ENCODE measurements around the gene XIRP1.

The XIRP1 gene

DNA sequence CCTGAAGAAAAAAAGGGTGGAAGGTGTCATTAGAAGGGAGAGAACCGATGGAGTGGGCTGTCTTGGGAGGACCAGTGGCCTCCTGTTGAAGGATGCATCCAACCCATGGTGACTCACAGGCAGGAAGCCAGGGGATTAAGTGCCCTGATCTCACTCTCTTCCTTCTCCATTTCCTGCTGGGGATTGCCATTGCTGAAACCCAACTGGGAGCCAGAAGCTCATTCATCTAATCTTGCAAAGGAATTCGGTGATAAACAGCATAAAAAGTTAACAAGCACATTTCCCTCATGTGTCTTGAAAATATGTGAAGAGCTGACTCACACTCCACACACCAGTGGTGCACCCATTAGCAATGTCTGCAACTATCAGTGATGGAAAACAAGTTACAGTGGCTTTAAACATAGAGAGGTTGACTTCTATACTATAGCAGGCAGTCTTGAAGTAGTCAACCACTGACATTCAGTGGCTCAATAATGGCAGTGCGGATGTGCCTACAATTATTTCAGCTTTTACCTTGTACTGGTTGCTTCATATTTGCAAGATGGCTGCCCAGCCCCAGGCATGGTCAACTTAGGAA is 26.2 kb downstream of the XIRP1 start:
- DNase-seq: no peak

DNA sequence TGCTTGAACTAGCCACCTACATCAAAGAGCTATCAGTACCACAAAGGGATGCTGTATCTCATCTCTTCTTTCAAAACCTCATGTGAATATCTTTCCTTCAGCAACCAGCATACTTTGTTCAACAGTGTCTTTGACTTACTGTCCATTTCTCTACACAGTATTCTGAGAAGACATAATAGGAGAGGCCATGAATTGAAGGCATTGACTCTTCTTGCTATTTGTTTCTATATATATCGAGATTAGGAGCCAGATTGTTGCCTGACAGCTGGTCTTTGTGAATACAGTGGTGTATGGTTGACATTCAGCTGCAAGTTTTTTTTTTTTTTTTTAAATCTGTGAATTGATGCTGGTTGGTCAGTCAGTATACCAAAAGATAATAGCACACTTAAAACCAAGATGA is 26.9 kb downstream of the XIRP1 start:
- no peak for DNase-seq

GRCh38 chr3:39164414-39164813 is 28.0 kb downstream of the XIRP1 start:
- no peak for DNase-seq

- no peak for DNase-seq
Measured at GRCh38 chr3:39158148-39158715, 34.2 kb downstream of the XIRP1 start.

DNA sequence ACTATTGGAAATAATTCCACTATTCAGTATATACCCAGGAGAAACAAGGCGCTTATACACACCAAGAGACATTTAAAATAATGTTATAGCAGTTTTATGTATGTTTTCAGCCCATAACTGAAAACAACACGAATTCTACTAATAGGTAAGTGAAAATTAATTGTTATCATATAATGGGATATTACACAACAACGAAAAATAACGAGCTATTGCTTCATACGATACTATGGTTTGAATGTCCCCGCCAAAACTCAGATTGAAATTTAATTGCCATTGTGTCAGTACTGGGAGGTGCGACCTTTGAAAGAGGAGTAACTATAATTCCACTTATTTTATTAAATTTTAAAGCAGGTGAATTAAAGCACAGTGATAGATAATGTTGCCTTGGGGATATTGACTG is 35.0 kb downstream of the XIRP1 start:
- no peak for DNase-seq

- DNase-seq: no peak
Measured at GRCh38 chr3:39156421-39156820, 36.0 kb downstream of the XIRP1 start.

DNA sequence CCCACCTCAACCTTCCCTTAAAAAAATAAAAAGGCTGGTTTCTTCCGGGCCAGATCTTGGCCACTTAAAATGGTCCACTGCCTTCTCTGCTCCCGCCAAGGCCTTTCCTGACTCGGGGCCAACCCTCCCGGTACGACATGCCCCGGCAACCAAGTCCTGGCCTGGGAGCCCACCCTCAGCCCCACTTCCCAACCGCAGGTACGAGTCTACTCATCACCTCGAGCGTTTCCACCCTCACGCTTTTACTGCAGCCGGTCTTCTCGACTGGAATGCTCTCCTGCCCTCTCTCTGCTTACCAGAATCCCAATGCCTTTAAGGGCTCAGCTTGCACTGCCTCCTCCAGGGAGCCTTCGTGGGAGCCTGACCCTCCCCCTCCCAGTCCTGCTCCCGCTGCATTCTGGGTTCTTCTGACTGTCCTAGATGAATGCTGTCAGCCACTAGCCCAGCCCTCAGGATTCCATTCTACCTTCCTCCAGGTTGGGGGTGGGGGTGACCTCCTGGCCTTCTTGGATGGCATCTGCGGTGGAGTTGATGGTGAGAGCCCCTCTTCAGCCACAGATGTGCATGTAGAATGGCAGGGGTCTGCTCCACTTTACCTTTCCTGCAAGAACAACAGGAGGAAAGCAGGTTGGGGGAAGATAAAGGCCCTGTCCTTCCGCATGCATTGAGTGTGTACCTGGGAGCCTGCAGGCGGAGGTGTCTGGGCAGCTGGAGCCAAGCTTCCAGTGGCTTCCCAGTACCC is 37.9 kb downstream of the XIRP1 start:
- no peak for DNase-seq

DNA sequence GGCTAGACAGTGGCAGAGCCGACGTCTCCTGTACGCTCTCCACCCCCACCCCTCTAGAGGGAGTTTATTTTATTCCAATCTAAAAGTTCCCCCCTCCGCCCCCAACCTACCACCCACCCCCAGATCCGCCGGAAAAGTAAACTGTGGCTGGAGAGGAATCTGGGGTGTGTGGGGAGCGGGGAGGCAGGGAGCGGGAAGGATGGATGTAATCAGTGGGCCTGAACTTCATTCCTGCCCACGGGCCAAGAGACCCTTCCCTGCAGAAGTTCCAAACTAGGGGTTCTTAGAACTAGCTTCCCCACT is 38.5 kb downstream of the XIRP1 start:
- DNase-seq: no peak

DNA sequence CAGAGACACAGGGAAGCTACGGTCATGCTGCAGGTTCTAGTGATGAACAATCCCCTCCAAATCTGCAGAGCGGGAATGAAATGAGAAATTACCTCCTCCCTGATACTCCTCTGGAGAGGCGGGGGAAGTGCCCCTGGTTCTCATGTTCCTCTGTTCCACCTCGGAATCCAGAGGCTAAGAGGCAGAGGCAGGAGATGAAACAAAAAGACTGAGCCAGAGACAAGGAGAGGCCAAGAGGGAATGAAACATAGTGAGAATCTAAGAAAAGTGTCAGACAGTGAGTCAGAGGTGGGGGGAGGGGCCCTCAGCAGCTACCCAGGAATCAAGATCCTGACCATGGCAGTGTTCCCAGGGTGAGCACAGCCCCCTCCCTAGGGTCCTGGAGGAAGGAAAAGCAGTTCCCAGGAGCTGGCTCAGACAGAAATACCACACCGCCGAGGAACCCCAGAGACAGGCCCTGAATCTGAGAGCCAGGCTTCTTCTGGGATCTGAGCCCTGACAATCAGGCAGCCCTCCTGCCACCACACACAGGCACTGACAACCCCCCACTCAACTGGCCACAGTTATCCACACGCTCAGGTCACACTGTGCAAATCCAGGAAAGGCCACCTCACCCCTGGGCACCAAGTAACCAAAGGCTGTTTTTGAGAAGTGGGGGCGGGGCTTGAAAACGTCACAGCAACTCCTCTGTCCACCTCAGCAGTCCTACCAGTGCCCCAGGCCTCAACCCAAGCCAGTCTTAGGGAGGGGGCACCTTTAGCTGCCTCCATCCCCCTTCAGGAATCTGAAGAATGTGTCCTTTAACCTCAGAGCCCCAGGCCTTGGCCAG is 41.4 kb downstream of the XIRP1 start:
- DNase-seq: peak; percentile 60 to 72

DNA sequence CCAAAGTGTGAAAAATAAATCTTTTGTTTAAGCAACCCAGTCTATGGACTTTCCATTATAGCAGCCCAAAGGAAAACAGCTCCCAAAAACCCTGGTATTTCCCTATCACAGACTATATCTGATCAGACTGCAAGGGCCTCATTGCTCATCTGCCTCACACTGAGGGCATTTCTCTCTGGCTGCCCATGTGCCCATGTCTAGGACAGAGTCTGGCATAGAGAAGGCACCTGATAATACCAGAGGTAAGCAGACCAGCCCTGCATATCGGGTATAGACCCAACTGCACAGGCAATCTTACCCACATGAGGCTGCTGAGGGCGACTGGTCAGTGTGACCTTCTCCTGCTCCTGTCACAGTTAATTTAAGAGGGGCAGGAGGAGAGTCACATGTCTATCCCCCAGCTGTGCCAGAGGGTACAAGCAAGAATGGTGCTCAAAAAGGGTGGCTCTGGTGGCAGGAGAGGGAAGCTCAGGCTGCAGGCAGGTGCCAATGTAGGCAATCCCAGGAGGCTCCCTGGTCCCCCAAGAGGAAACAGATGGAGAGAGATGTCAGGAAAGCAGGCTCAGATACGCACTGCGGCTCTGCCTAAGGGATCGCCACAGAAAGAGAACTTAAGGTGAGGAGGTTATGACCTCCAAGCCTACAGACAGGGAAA is 42.1 kb downstream of the XIRP1 start:
- DNase-seq: no peak

DNA sequence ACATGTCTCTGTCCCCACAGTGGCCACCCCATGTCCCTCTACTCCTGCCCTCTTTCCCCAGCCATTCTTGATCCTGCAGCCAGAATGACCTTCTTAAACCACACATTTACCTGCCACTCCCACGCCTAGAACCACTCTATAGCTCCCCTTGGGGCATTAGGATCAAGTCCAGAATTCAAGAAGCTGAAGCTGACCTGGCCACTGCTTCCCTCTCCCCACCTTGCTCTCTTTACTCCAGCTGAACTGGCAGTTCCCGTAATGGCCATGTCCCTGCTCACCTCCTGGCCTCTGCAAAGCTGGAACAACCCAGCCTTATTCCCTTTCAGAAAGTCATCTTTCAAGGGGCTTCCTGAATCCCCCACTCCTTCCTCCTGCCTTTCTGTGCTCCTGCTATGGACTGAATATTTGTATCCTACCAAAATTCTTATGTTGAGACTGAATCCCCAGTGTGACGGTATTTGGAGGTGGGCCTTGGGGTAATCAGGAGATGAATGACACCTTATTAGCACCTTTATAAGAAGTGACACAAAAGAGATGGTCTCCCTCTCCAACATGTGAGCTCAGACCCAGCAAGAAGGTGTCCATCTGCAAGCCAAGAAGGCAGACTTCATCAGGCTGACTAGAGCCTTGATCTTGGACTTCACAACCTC is 42.8 kb downstream of the XIRP1 start:
- DNase-seq: no peak

DNA sequence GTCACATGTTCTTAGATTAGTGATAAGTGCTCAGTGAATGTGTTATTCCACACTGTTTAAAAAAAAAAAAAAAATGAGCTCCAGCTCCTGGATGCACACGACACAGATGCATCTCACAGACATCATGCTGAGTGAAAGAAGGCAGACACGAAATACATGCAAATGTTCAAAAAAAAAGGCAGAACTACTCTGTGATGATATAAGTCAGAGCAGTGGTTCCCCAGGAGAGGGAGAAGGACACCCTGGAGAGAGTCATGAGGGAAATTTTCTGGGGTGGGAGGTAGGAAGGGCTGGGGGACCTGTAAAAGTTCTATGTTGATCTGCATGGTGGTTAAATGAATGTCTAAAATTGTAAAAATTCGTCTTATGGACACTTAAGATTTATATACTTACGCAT is 43.3 kb downstream of the XIRP1 start:
- no peak for DNase-seq

DNA sequence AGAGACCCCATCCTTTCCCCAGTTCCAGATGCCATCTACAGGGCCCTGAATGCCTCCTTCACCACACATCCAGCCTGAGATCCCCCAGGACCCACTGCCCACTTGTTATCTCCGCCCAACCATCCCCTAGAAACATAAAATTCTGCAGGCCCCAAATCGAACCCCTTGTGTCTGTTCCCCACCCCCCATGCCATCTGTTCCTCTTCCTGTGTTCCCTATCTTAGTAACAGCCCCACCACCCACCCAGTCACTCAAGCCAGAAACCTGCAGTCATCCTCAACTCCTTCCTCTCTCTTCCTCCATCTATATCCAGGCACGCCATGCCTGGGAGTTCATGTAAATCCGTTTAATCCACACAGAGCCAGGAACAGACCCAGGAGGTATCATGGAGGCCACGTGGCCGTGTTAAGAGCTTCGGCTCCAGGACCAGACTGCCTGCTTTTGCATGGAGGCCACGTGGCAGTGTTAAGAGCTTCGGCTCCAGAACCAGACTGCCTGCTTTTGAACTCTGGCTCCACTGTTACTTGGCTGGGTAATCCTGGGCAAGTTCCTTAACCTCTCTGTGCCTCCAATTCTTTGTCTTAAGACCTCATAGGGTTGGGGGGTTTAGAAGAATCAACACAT is 43.8 kb downstream of the XIRP1 start:
- no peak for DNase-seq

DNA sequence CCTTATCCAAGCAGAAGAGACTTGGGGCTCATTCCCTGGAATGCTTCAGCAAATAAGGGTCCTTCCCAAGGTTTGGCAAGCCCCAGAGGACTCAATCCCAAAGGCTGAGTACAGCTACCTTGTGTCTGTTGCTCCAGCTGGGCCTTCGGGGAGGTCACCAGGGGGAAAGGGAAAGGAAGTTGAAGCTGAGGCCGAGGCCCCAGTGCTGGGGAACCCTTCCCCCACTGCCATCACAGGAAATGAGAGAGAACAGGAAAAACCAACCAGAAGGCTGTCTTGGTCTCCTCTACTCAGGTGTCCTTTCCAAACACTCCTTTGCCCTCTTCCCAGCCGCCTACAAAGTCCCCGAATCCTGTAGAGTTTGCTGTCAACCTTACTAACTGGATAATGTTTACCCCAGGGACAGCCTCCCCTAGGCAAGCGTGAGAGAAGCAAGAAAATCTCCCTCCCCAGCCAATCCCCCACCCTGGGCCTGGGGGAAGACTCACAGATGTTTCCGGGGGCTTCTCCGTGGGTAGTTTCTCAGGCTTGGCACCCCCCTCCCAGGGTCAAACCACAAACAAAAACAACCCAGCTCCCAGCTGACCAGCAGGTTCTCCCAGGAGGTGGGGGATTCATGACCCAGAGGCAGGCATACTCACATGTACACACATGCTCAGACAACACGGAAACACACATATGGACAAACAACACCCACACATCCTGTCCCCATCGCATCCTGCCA is 44.5 kb downstream of the XIRP1 start:
- DNase-seq: no peak

DNA sequence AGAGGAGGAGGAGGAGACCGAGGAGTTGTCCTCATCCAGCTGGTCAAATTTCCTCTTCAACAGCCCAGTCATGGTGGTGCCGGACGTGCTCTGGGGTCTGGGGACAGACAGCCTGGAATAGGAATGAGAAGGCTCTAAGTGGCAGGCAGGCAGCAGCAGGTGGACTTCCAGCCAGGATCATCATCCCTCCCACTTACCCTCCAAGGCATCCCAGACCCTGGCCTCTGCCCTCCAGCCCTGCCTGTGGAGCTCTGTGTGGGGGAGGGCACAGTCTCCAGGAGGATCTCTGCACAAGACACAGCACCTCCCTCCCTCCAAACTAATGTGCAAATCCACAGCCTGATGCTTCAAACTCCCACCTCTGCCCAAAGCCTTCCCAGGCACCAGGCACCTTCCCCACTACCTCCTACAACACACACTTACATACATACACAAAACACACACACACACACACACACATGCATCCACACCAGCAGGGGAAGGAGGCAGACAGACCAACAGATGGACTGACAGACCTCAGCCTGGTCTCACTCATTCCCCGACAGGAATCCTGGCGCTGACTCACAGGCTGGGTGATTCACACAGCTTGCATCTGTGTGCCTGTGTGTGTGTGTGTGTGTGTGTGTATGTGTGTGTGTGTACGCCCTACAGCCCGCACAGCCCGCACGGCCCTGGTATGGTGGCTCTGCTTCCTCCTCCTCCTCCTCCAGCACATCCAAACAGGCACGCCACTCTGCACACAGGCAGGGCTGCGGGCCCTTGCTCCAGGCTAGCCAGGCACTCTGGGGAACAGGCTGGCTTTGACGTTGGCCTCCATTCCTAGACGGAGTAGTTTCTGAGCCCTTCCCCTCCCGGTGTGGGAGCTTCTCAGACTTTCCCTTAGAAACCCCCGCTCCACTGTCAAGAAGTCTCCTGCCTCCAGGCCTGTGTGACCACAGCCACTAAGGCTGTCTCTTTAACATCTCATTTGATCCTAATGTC is 45.5 kb downstream of the XIRP1 start:
- peak; percentile 81 for DNase-seq

DNA sequence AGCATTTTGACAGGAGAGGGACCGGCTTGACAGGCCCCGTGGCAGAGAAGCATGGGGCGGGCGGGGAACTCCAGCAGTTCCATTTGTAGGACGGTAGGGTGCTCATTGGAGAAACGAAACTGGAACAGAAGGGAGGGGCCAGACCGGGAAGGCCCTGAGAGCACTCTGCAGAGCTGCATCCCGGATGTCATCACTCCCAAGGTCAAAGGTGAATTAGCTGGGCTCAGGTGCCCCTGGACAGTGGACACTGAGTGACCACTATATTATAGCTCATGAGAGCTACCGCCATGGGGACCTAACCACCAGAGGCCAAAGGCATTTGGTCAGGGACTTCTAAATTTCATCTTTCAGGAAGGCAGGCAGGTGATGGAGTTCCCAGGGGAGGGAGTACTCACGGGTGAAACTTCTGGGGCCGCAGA is 46.3 kb downstream of the XIRP1 start:
- no peak for DNase-seq

DNA sequence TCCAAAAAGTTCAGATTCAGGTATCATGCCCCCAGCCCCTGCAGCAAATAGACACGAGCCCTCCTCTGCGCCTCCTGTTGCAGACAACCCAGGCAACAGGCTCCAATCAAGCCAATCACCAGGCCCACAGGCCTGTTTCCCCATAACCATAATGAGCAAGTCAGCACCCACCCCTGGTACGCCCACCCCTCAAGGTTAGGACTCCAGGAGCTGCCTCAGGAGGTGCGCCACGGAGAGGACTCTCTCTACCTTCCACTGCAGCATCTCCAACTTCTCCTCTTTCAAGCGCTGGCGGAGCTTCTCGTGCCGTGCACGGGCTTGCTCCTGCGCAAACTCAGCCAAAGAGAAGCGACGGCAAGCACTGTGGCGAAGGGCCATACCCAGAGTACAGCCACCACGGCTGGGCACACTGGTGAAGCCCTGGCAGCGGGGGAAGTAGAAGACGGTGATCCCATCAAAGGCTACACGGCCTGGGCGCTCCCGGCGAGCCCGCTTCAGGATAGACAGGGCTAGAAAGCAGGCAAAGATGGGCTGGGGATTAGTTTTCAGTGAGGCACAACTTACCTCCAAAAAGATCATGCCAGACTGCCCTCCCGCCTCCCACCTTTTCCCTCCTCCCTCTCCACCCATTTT is 47.5 kb downstream of the XIRP1 start:
- DNase-seq: no peak

DNA sequence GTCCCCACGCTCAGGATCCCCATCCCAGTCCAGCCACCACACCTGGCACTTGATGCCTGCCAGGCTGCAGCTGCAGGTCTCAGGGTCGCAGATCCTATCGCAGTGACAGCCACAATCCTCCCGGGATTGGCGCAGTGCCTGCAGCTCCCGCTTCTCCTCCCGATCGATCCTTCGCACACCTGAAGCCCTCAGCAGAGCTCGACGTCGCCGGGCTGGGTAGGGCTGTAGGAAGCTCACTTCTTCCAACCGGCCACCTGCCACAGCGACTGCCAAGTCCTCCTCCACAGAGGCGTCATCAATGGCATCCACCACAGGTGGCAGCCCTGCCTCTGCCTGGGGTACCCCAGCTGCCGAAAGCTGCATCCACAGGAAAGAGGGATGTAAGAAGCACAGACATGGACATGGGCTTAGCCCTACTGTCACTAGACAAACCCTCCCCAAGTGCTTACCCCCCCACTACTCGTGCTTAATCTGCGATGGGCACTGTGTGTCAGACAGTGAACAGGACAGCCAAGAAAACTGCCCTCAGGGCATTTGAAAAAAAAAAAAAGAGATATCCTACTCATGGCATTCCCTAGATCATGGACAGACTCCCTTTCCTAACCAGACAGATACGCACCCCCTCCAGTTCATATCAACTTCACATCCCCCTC is 48.2 kb downstream of the XIRP1 start:
- DNase-seq: no peak

All from activated CD4-positive, alpha-beta T cell treated with anti-CD3 and anti-CD28 coated beads for 4 hours (primary cell).